ENCODE data around the gene CALHM2. TPM values are rescaled to one million over a fixed set of nuclear protein-coding genes. Genes with fewer than 3 reads are reported as not detected.

CALHM2 gene
- polyA plus RNA-seq (2013, experiment 1 of 2), result 1.8 TPM
- 1.8 TPM for polyA plus RNA-seq (2013, experiment 2 of 2)

- Histone ChIP-seq H3K27me3 (ENCODE audit: insufficient read depth, low read length, poor library complexity) (no peaks in the 10 kb centered on the region), H3K27ac (ENCODE audit: low read depth, low read length) (peak within 1 kb of the TSS; percentile 28), H2BK120ac (ENCODE audit: low read depth, low read length) (no peak within 1 kb of the TSS), H3K79me2 (ENCODE audit: control insufficient read depth, insufficient read depth, low read length) (no peaks in the 10 kb centered on the region), H3K4ac (ENCODE audit: low read depth, low read length) (no peak within 1 kb of the TSS), H3K18ac (ENCODE audit: low read length) (peak within 1 kb of the TSS; percentile 24), H3K23ac (ENCODE audit: low read length) (no peak within 1 kb of the TSS), H3K36me3 (ENCODE audit: control insufficient read depth, insufficient read depth, low read length) (peaks cover 6% of the 10 kb centered on the region), H3K56ac (ENCODE audit: low read length) (peak within 1 kb of the TSS; percentile 93), H4K5ac (ENCODE audit: low read length) (no peak within 1 kb of the TSS), H3K4me1 (ENCODE audit: control insufficient read depth, low read depth, low read length) (peaks cover 6% of the 10 kb centered on the region), H3K79me1 (ENCODE audit: low read length) (no peaks in the 10 kb centered on the region), H3K4me2 (ENCODE audit: low read length) (peak within 1 kb of the TSS; percentile 92), H2AK5ac (ENCODE audit: low read length) (peak within 1 kb of the TSS; percentile 49), H3K4me3 (ENCODE audit: low read length) (peak within 1 kb of the TSS; percentile 32), H4K8ac (ENCODE audit: low read depth, low read length) (no peak within 1 kb of the TSS), H2BK5ac (ENCODE audit: low read length) (no peak within 1 kb of the TSS), H3K9ac (ENCODE audit: low read length) (peak within 1 kb of the TSS; percentile 77), H2BK15ac (replicated peaks; ENCODE audit: low read depth) (no peak within 1 kb of the TSS)
- peak; percentile 73 for DNase-seq
- WGBS (ENCODE audit: extremely low coverage, insufficient coverage, low lambda C conversion rate), result no CpG with 5 or more reads among the region's 32 CpGs
Observed at GRCh38 chr10:103451831-103452505, at the start of gene CALHM2. TSS of gene CALHM2 (minus strand) at chr10:103452370. CDS start at chr10:103449941, 2,429 bp downstream.

- Histone ChIP-seq H3K27me3 (ENCODE audit: insufficient read depth, low read length, poor library complexity) (peaks cover 2% of the 10 kb centered on the region), H2BK120ac (ENCODE audit: low read depth, low read length) (no peak overlapping the region), H4K5ac (ENCODE audit: low read length) (no peak overlapping the region), H2BK15ac (replicated peaks; ENCODE audit: low read depth) (no peak overlapping the region), H3K79me1 (ENCODE audit: low read length) (no peaks in the 10 kb centered on the region), H3K4me2 (ENCODE audit: low read length) (no peak overlapping the region), H3K4me1 (ENCODE audit: control insufficient read depth, low read depth, low read length) (no peaks in the 10 kb centered on the region), H3K4me3 (ENCODE audit: low read length) (no peak overlapping the region), H3K9ac (ENCODE audit: low read length) (no peak overlapping the region), H2AK5ac (ENCODE audit: low read length) (no peak overlapping the region), H3K36me3 (ENCODE audit: control insufficient read depth, insufficient read depth, low read length) (no peaks in the 10 kb centered on the region), H4K8ac (ENCODE audit: low read depth, low read length) (no peak overlapping the region), H3K79me2 (ENCODE audit: control insufficient read depth, insufficient read depth, low read length) (no peaks in the 10 kb centered on the region), H3K27ac (ENCODE audit: low read depth, low read length) (no peak overlapping the region), H3K18ac (ENCODE audit: low read length) (no peak overlapping the region), H3K4ac (ENCODE audit: low read depth, low read length) (no peak overlapping the region), H3K23ac (ENCODE audit: low read length) (no peak overlapping the region), H3K56ac (ENCODE audit: low read length) (no peak overlapping the region), H2BK5ac (ENCODE audit: low read length) (no peak overlapping the region)
- no CpG with 5 or more reads among the region's 3 CpGs for WGBS (ENCODE audit: extremely low coverage, insufficient coverage, low lambda C conversion rate)
- DNase-seq, result no peak
Observed at GRCh38 chr10:103501186-103501585, 49.0 kb upstream of the CALHM2 start.

- no peak overlapping the region for H3K27ac ChIP-seq (ENCODE audit: low read depth, low read length)
- no peaks in the 10 kb centered on the region for H3K79me2 ChIP-seq (ENCODE audit: control insufficient read depth, insufficient read depth, low read length)
- no peak overlapping the region for H2BK120ac ChIP-seq (ENCODE audit: low read depth, low read length)
- no peaks in the 10 kb centered on the region for H3K79me1 ChIP-seq (ENCODE audit: low read length)
- no peak overlapping the region for H4K5ac ChIP-seq (ENCODE audit: low read length)
- H2BK5ac ChIP-seq (ENCODE audit: low read length), result no peak overlapping the region
- H4K8ac ChIP-seq (ENCODE audit: low read depth, low read length), result no peak overlapping the region
- H3K4me2 ChIP-seq (ENCODE audit: low read length), result no peak overlapping the region
- H3K27me3 ChIP-seq (ENCODE audit: insufficient read depth, low read length, poor library complexity), result peaks cover 2% of the 10 kb centered on the region
- no peak overlapping the region for H2BK15ac ChIP-seq (replicated peaks; ENCODE audit: low read depth)
- no peak overlapping the region for H3K18ac ChIP-seq (ENCODE audit: low read length)
- H3K4me1 ChIP-seq (ENCODE audit: control insufficient read depth, low read depth, low read length), result no peaks in the 10 kb centered on the region
- no peak overlapping the region for H3K4me3 ChIP-seq (ENCODE audit: low read length)
- DNase-seq, result no peak
- no peaks in the 10 kb centered on the region for H3K36me3 ChIP-seq (ENCODE audit: control insufficient read depth, insufficient read depth, low read length)
- no peak overlapping the region for H3K23ac ChIP-seq (ENCODE audit: low read length)
- H3K4ac ChIP-seq (ENCODE audit: low read depth, low read length), result no peak overlapping the region
- no peak overlapping the region for H3K56ac ChIP-seq (ENCODE audit: low read length)
- WGBS (ENCODE audit: extremely low coverage, insufficient coverage, low lambda C conversion rate), result no CpG with 5 or more reads among the region's 6 CpGs
- H2AK5ac ChIP-seq (ENCODE audit: low read length), result no peak overlapping the region
- no peak overlapping the region for H3K9ac ChIP-seq (ENCODE audit: low read length)
Observed at GRCh38 chr10:103500481-103500880, 48.3 kb upstream of the CALHM2 start.

- H3K56ac ChIP-seq (ENCODE audit: low read length), result no peak overlapping the region
- H4K5ac ChIP-seq (ENCODE audit: low read length), result no peak overlapping the region
- H3K4me1 ChIP-seq (ENCODE audit: control insufficient read depth, low read depth, low read length), result no peaks in the 10 kb centered on the region
- peak; percentile 75 for DNase-seq
- no peaks in the 10 kb centered on the region for H3K79me2 ChIP-seq (ENCODE audit: control insufficient read depth, insufficient read depth, low read length)
- H3K79me1 ChIP-seq (ENCODE audit: low read length), result no peaks in the 10 kb centered on the region
- no peak overlapping the region for H3K9ac ChIP-seq (ENCODE audit: low read length)
- H4K8ac ChIP-seq (ENCODE audit: low read depth, low read length), result no peak overlapping the region
- H3K4me2 ChIP-seq (ENCODE audit: low read length), result no peak overlapping the region
- H2AK5ac ChIP-seq (ENCODE audit: low read length), result no peak overlapping the region
- no peak overlapping the region for H2BK5ac ChIP-seq (ENCODE audit: low read length)
- no peak overlapping the region for H3K27ac ChIP-seq (ENCODE audit: low read depth, low read length)
- no peak overlapping the region for H2BK120ac ChIP-seq (ENCODE audit: low read depth, low read length)
- H3K4me3 ChIP-seq (ENCODE audit: low read length), result no peak overlapping the region
- H3K36me3 ChIP-seq (ENCODE audit: control insufficient read depth, insufficient read depth, low read length), result no peaks in the 10 kb centered on the region
- no CpG with 5 or more reads among the region's 7 CpGs for WGBS (ENCODE audit: extremely low coverage, insufficient coverage, low lambda C conversion rate)
- peaks cover 8% of the 10 kb centered on the region for H3K27me3 ChIP-seq (ENCODE audit: insufficient read depth, low read length, poor library complexity)
- H3K23ac ChIP-seq (ENCODE audit: low read length), result no peak overlapping the region
- no peak overlapping the region for H2BK15ac ChIP-seq (replicated peaks; ENCODE audit: low read depth)
- H3K18ac ChIP-seq (ENCODE audit: low read length), result no peak overlapping the region
- no peak overlapping the region for H3K4ac ChIP-seq (ENCODE audit: low read depth, low read length)
Observed at GRCh38 chr10:103499881-103500280, 47.7 kb upstream of the CALHM2 start.

- H3K18ac ChIP-seq (ENCODE audit: low read length), result no peak overlapping the region
- no peak overlapping the region for H3K56ac ChIP-seq (ENCODE audit: low read length)
- H2BK5ac ChIP-seq (ENCODE audit: low read length), result no peak overlapping the region
- no CpG with 5 or more reads among the region's 5 CpGs for WGBS (ENCODE audit: extremely low coverage, insufficient coverage, low lambda C conversion rate)
- H3K27ac ChIP-seq (ENCODE audit: low read depth, low read length), result no peak overlapping the region
- H3K23ac ChIP-seq (ENCODE audit: low read length), result no peak overlapping the region
- no peak overlapping the region for H3K4ac ChIP-seq (ENCODE audit: low read depth, low read length)
- H4K5ac ChIP-seq (ENCODE audit: low read length), result no peak overlapping the region
- H2BK15ac ChIP-seq (replicated peaks; ENCODE audit: low read depth), result no peak overlapping the region
- no peaks in the 10 kb centered on the region for H3K79me1 ChIP-seq (ENCODE audit: low read length)
- H3K4me2 ChIP-seq (ENCODE audit: low read length), result no peak overlapping the region
- no peak overlapping the region for H4K8ac ChIP-seq (ENCODE audit: low read depth, low read length)
- no peak overlapping the region for H3K4me3 ChIP-seq (ENCODE audit: low read length)
- H3K27me3 ChIP-seq (ENCODE audit: insufficient read depth, low read length, poor library complexity), result peaks cover 14% of the 10 kb centered on the region
- no peaks in the 10 kb centered on the region for H3K79me2 ChIP-seq (ENCODE audit: control insufficient read depth, insufficient read depth, low read length)
- no peak overlapping the region for H3K9ac ChIP-seq (ENCODE audit: low read length)
- no peaks in the 10 kb centered on the region for H3K36me3 ChIP-seq (ENCODE audit: control insufficient read depth, insufficient read depth, low read length)
- no peak overlapping the region for H2AK5ac ChIP-seq (ENCODE audit: low read length)
- H3K4me1 ChIP-seq (ENCODE audit: control insufficient read depth, low read depth, low read length), result no peaks in the 10 kb centered on the region
- DNase-seq, result no peak
- H2BK120ac ChIP-seq (ENCODE audit: low read depth, low read length), result no peak overlapping the region
Observed at GRCh38 chr10:103498936-103499638, 46.9 kb upstream of the CALHM2 start.

Measured in mesendoderm (in vitro differentiated cells).